Esophagus muscularis mucosa (tissue), 4 donors: Measurements from ENCODE around the gene TYW3. TPM values are rescaled to one million over a fixed set of nuclear protein-coding genes. Genes with fewer than 3 reads are reported as not detected.
A peak's percentile ranks its signal among the peaks of the same experiment; 100 is the strongest.

ENCODE experiments used
- DNase-seq: peaks from one replicate; pipeline ENCODE4 v3.0.0-alpha.2; 2017; ENCODE audit errors: extremely low spot score
- H3K27ac ChIP-seq, 4 donors: fragments of 200-600 bp; sonication (generic); replicated peaks in 1 of 4; 1 replicate in 3 of 4; 2 replicates in 1 of 4; pipeline ENCODE4 v1.5.1; 2016 to 2019; ENCODE audit warnings: mild to moderate bottlenecking in 1 of 4
- H3K27me3 ChIP-seq, 4 donors: fragments of 200-600 bp; sonication (generic); one replicate each; pipeline versions ENCODE4 v1.5.1 to v1.6.0; 2016 to 2019
- H3K36me3 ChIP-seq, 4 donors: fragments of 200-600 bp; sonication (generic); one replicate each; pipeline ENCODE4 v1.5.1; 2016 to 2019
- H3K4me1 ChIP-seq, 4 donors: fragments of 200-600 bp; sonication (generic); one replicate each; pipeline ENCODE4 v1.5.1; 2016 to 2019
- H3K4me3 ChIP-seq, 4 donors: fragments of 200-600 bp; sonication (generic); 1 replicate in 2 of 4; 2 replicates in 2 of 4; pipeline ENCODE4 v1.5.1; 2016 to 2019; ENCODE audit warnings: mild to moderate bottlenecking in 4 of 4, moderate library complexity in 1 of 4
- H3K9me3 ChIP-seq, 4 donors: fragments of 200-600 bp; sonication (generic); 1 replicate in 3 of 4; 2 replicates in 1 of 4; pipeline ENCODE4 v1.5.1; 2016 to 2019
- EP300 ChIP-seq: sonication (generic); formaldehyde crosslinking; IDR thresholded peaks from one replicate; pipeline ENCODE4 v1.6.1; 2017; ENCODE audit warnings: antibody characterized with exemption
- POLR2A ChIP-seq: fragments of 450-650 bp; IDR thresholded peaks from one replicate; pipeline ENCODE4 v1.6.1; 2017; ENCODE audit warnings: antibody characterized with exemption, moderate library complexity, mild to moderate bottlenecking, low read depth
- POLR2AphosphoS5 ChIP-seq, 2 donors: sonication (generic); formaldehyde crosslinking; IDR thresholded peaks; one replicate each; pipeline ENCODE4 v1.6.1; 2017; ENCODE audit warnings: antibody characterized with exemption in 2 of 2
- WGBS: methylation state at CpG from one replicate; pipeline ENCODE4 v1.1.5; 2018; 5-methylcytosine and 5-hydroxymethylcytosine counted together
- intact Hi-C: fragments of 100-400 bp; cut with DNase I; formaldehyde crosslinking; loops from one replicate; pipeline ENCODE4 v1.15.1; 2023
- total RNA-seq, 4 donors: library from RNA; depleted of rRNA; stranded (reverse); fragments of >200 nt; gene quantifications; one replicate each; pipeline versions ENCODE4 v1.1.0 to v1.2.1, GENCODE V29; 2016
- TF ChIP-seq, protein P1 (sequence below), 3 experiments: fragments of 200-600 bp in 2 of 3; fragments of 450-650 bp in 1 of 3; sonication (generic) in 2 of 3; IDR thresholded peaks; one replicate each; pipeline ENCODE4 v1.5.1; 2017 to 2019; ENCODE audit warnings: antibody characterized with exemption in 3 of 3, mild to moderate bottlenecking in 2 of 3, moderate library complexity in 1 of 3

Gene TYW3, protein sequence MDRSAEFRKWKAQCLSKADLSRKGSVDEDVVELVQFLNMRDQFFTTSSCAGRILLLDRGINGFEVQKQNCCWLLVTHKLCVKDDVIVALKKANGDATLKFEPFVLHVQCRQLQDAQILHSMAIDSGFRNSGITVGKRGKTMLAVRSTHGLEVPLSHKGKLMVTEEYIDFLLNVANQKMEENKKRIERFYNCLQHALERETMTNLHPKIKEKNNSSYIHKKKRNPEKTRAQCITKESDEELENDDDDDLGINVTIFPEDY
- 10 to 100 TPM; 18.0 to 31.6 (median 26.8) TPM for total RNA-seq

GRCh38 chr1:74732960-74733603, at the start of gene TYW3, which contains the start of gene CRYZ:
TSS of gene TYW3 (plus strand) at chr1:74733152. CDS start at chr1:74733245, 93 bp downstream.
TSS of gene CRYZ (minus strand) at chr1:74733050. CDS start at chr1:74724821, 8,229 bp downstream.
- H3K27me3 ChIP-seq: no peaks in the 10 kb centered on the region
- intact Hi-C loops: loop anchor here (10.0 kb wide), 1 partner anchor 528 kb away; no protein-coding TSS in a partner anchor
- peaks cover 41 to 64% (median 49%) of the 10 kb centered on the region in 4 donors for H3K4me1 ChIP-seq
- peaks cover 0 to 22% (median 15%) of the 10 kb centered on the region in 4 donors for H3K36me3 ChIP-seq
- no peaks in the 10 kb centered on the region for H3K9me3 ChIP-seq
- peak within 1 kb of the TSS; percentile 76 to 93 (median 80) for H3K4me3 ChIP-seq
- DNase-seq: peak; percentile 95
- TF ChIP-seq, protein P1, sequence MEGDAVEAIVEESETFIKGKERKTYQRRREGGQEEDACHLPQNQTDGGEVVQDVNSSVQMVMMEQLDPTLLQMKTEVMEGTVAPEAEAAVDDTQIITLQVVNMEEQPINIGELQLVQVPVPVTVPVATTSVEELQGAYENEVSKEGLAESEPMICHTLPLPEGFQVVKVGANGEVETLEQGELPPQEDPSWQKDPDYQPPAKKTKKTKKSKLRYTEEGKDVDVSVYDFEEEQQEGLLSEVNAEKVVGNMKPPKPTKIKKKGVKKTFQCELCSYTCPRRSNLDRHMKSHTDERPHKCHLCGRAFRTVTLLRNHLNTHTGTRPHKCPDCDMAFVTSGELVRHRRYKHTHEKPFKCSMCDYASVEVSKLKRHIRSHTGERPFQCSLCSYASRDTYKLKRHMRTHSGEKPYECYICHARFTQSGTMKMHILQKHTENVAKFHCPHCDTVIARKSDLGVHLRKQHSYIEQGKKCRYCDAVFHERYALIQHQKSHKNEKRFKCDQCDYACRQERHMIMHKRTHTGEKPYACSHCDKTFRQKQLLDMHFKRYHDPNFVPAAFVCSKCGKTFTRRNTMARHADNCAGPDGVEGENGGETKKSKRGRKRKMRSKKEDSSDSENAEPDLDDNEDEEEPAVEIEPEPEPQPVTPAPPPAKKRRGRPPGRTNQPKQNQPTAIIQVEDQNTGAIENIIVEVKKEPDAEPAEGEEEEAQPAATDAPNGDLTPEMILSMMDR (IDR thresholded peaks at IDR 0.05): peak; percentile 11 to 25 (median 16)
- TF ChIP-seq POLR2AphosphoS5 (IDR thresholded peaks at IDR 0.05) (peak; percentile 84 to 94), POLR2A (no peak), EP300 (no peak)
- 0% methylated on average over 29 of the region's 30 CpGs for WGBS
- peak within 1 kb of the TSS; percentile 84 to 91 (median 87) for H3K27ac ChIP-seq

DNA sequence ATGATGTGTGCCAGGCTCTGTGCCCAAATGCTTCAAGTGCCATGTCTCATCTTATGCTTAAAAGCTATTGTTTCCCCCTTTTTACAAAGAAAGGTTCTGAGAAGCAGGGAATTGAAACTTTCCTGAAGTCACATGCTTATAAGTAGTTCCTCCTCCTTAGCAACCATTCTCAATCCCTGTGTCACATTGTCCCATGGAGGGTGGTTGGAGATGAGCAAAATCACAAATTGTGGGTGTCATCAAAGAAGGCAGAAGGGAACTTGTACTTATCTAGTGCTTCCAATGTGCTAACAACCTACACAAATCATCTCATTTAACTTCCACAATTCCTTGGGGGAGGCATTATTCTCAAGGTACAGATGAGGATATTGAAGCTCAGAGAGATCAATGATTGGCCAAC, 49.3 kb upstream of the TYW3 start:
- no peak for DNase-seq
- Histone ChIP-seq H3K4me3 (no peak overlapping the region), H3K27ac (no peak overlapping the region), H3K36me3 (no peaks in the 10 kb centered on the region), H3K4me1 (no peaks in the 10 kb centered on the region), H3K9me3 (no peaks in the 10 kb centered on the region), H3K27me3 (no peaks in the 10 kb centered on the region)
- TF ChIP-seq, protein P1 (IDR thresholded peaks at IDR 0.05): no peak
- no peak for TF ChIP-seq POLR2A
- intact Hi-C loops: no loop called here

GRCh38 chr1:74684301-74684700, 48.7 kb upstream of the TYW3 start:
- H3K4me3 ChIP-seq: no peak overlapping the region
- no peak overlapping the region for H3K27ac ChIP-seq
- WGBS: 95% methylated on average over 2 of the region's 2 CpGs
- no peaks in the 10 kb centered on the region for H3K36me3 ChIP-seq
- DNase-seq: no peak
- no peaks in the 10 kb centered on the region for H3K9me3 ChIP-seq
- intact Hi-C loops: no loop called here
- H3K27me3 ChIP-seq: no peaks in the 10 kb centered on the region
- no peaks in the 10 kb centered on the region for H3K4me1 ChIP-seq
- TF ChIP-seq, protein P1 (IDR thresholded peaks at IDR 0.05): no peak
- TF ChIP-seq POLR2AphosphoS5 (IDR thresholded peaks at IDR 0.05): no peak
- no peak for TF ChIP-seq EP300
- no peak for TF ChIP-seq POLR2A

GRCh38 chr1:74686928-74687327, 46.0 kb upstream of the TYW3 start:
- Histone ChIP-seq H3K9me3 (no peaks in the 10 kb centered on the region), H3K4me3 (no peak overlapping the region), H3K27ac (no peak overlapping the region), H3K36me3 (no peaks in the 10 kb centered on the region), H3K27me3 (no peaks in the 10 kb centered on the region), H3K4me1 (peaks cover 0 to 9% (median 3%) of the 10 kb centered on the region in 4 donors)
- no peak for DNase-seq
- intact Hi-C loops: no loop called here
- no peak for TF ChIP-seq POLR2AphosphoS5 (IDR thresholded peaks at IDR 0.05)
- TF ChIP-seq POLR2A: no peak
- TF ChIP-seq EP300: no peak
- TF ChIP-seq, protein P1 (IDR thresholded peaks at IDR 0.05): no peak
- WGBS: 71% methylated on average over 4 of the region's 4 CpGs
